Left colon (tissue), 2 donors: ENCODE measurements around the gene RTF2. TPM values are rescaled to one million over a fixed set of nuclear protein-coding genes. Genes with fewer than 3 reads are reported as not detected.

Source experiments
- ATAC-seq: fragments of 200-7000 bp; cut with Tn5 transposase; one replicate; pipeline ENCODE4 v1.9.1; 2020; ENCODE audit warnings: mild to moderate bottlenecking, moderate library complexity
- DNase-seq, 2 donors: peaks; one replicate each; pipeline ENCODE4 v3.0.0-alpha.2; 2020
- intact Hi-C, 2 donors: fragments of 100-400 bp; cut with DNase I in 1 of 2; cut with micrococcal nuclease in 1 of 2; formaldehyde crosslinking; loops; one replicate each; pipeline versions ENCODE4 v1.11.2 to v1.14.0; 2022; cut with DNase I, micrococcal nuclease
- long read RNA-seq: library from polyadenylated mRNA; unstranded; transcript quantifications from one replicate; pipeline ENCODE4 v2.0.0, GENCODE V29; 2021
- total RNA-seq, 2 donors: library from RNA; stranded (reverse); fragmentation: NEBNext Ultra II Directional; extraction: Animal tissue kit (Norgen Biotek cat#: 25700); gene quantifications; one replicate each; pipeline ENCODE4 v1.2.1, GENCODE V29; 2021
- donor health status: DM: no; HTN: no; CAD: no.
- donor health status: DM: yes; HTN: yes; CAD: no.

Gene RTF2
- 10 to 100 TPM; 65.5 to 71.5 TPM for total RNA-seq
- long read RNA-seq, transcript RTF2-202 (9 exons, 2,212 nt), result major isoform, 116 of 138 reads
- long read RNA-seq, partial matches to known transcripts, result 11 of 138 reads
- long read RNA-seq, other reads (novel, unspliced or antisense), result 7 of 138 reads

- DNase-seq (peak; percentile 90 to 95), ATAC-seq (peak; percentile 100)
- intact Hi-C loops, result no loop called here
These were observed at the start of gene RTF2 for GRCh38 chr20:56468316-56469076. Gene RTF2 (plus strand): TSS chr20:56468627. CDS start chr20:56468698, 71 bp downstream.

- intact Hi-C loops, result no loop called here
- ATAC-seq (no peak), DNase-seq (no peak)
These were observed 48.4 kb upstream of the RTF2 start for GRCh38 chr20:56420028-56420427.

GRCh38 chr20:56420940-56421688 is 47.3 kb upstream of the RTF2 start:
- ATAC-seq (no peak), DNase-seq (no peak)
- intact Hi-C loops, result no loop called here

GRCh38 chr20:56422076-56422823 is 46.2 kb upstream of the RTF2 start:
- DNase-seq (no peak), ATAC-seq (no peak)
- intact Hi-C loops, result no loop called here

- no peak for DNase-seq
- ATAC-seq, result no peak
These were observed 45.6 kb upstream of the RTF2 start for GRCh38 chr20:56422824-56423189.

GRCh38 chr20:56423211-56423610 is 45.2 kb upstream of the RTF2 start:
- intact Hi-C loops, result no loop called here
- DNase-seq, result no peak
- no peak for ATAC-seq

More at GRCh38 chr20:56422824-56423189, 45.6 kb upstream of the RTF2 start:
- intact Hi-C loops, result no loop called here

- intact Hi-C loops, result no loop called here
These were observed 44.5 kb upstream of the RTF2 start for GRCh38 chr20:56423886-56424285.

GRCh38 chr20:56424931-56425330 is 43.5 kb upstream of the RTF2 start:
- DNase-seq, result no peak
- no peak for ATAC-seq
- intact Hi-C loops, result no loop called here

More at GRCh38 chr20:56423886-56424285, 44.5 kb upstream of the RTF2 start:
- ATAC-seq, result no peak
- DNase-seq, result no peak

GRCh38 chr20:56426026-56426425 is 42.4 kb upstream of the RTF2 start:
- no peak for ATAC-seq

GRCh38 chr20:56426926-56427325 is 41.5 kb upstream of the RTF2 start:
- DNase-seq (no peak), ATAC-seq (no peak)
- intact Hi-C loops, result no loop called here

More at GRCh38 chr20:56426026-56426425, 42.4 kb upstream of the RTF2 start:
- intact Hi-C loops, result no loop called here
- DNase-seq, result no peak

GRCh38 chr20:56427797-56428196 is 40.6 kb upstream of the RTF2 start:
- no peak for ATAC-seq
- intact Hi-C loops, result no loop called here
- no peak for DNase-seq

- DNase-seq, result no peak
- no peak for ATAC-seq
- intact Hi-C loops, result no loop called here
These were observed 40.0 kb upstream of the RTF2 start for GRCh38 chr20:56428410-56428809.

- intact Hi-C loops, result no loop called here
- no peak for ATAC-seq
- no peak for DNase-seq
These were observed 39.5 kb upstream of the RTF2 start for GRCh38 chr20:56428881-56429280.

GRCh38 chr20:56429502-56429901 is 38.9 kb upstream of the RTF2 start:
- DNase-seq (no peak), ATAC-seq (no peak)
- intact Hi-C loops, result no loop called here

- DNase-seq (no peak), ATAC-seq (no peak)
- intact Hi-C loops, result no loop called here
These were observed 38.5 kb upstream of the RTF2 start for GRCh38 chr20:56429941-56430340.

GRCh38 chr20:56430461-56430860 is 38.0 kb upstream of the RTF2 start:
- DNase-seq, result no peak
- intact Hi-C loops, result no loop called here
- ATAC-seq, result no peak

- DNase-seq, result no peak
- no peak for ATAC-seq
- intact Hi-C loops, result no loop called here
These were observed 37.5 kb upstream of the RTF2 start for GRCh38 chr20:56430957-56431356.

GRCh38 chr20:56431471-56431870 is 37.0 kb upstream of the RTF2 start:
- ATAC-seq, result no peak
- intact Hi-C loops, result no loop called here
- no peak for DNase-seq

GRCh38 chr20:56433221-56433879 is 35.1 kb upstream of the RTF2 start:
- no peak for ATAC-seq

More at GRCh38 chr20:56433221-56433879, 35.1 kb upstream of the RTF2 start:
- DNase-seq, result no peak
- intact Hi-C loops, result no loop called here
